Caco-2 (cell line): Measurements from ENCODE around the gene SDK2. TPM values are rescaled to one million over a fixed set of nuclear protein-coding genes. Genes with fewer than 3 reads are reported as not detected.

ENCODE experiments used
- BruUV-seq: library from RNA; stranded (reverse); fragments of 400-500 nt; replicated peaks from 2 replicates; lab custom pipeline; 2021; lab: Mats Ljungman, UMichigan
- CTCF ChIA-PET: fragments of 300-600 bp; sonication (Branson Sonifier 250); formaldehyde crosslinking; loops from one replicate; lab custom pipeline; 2022; ENCODE audit warnings: antibody characterized with exemption; lab: Charles Lee
- POLR2A ChIA-PET: fragments of 300-600 bp; sonication (Branson Sonifier 250); formaldehyde crosslinking; loops from one replicate; lab custom pipeline; 2022; ENCODE audit warnings: antibody characterized with exemption; lab: Charles Lee
- DNase-seq, 2 experiments: peaks; one replicate each; pipeline versions ENCODE4 v3.0.0 to v3.0.0-alpha.2; 2020 to 2022
- H3K27me3 ChIP-seq: replicated peaks from 2 replicates; pipeline ENCODE4 v1.6.0; 2011; ENCODE audit warnings: low read length; ENCODE audit not compliant: control insufficient read depth, insufficient read depth
- H3K36me3 ChIP-seq: 2 replicates; pipeline ENCODE4 v1.5.1; 2011; ENCODE audit warnings: low read length; ENCODE audit not compliant: control insufficient read depth, insufficient read depth
- H3K4me1 ChIP-seq: fragments of 250-450 bp; sonication (Bioruptor Pico); 2 replicates; pipeline ENCODE4 v1.5.1; 2020; ENCODE audit warnings: mild to moderate bottlenecking
- H3K4me3 ChIP-seq: 2 replicates; pipeline ENCODE4 v1.5.1; 2011; ENCODE audit warnings: low read depth, mild to moderate bottlenecking, control low read depth, low read length
- H3K9me3 ChIP-seq: fragments of 250-450 bp; sonication (Bioruptor Pico); 2 replicates; pipeline ENCODE4 v1.5.1; 2020; ENCODE audit warnings: mild to moderate bottlenecking, moderate library complexity
- H3K27ac Mint-ChIP-seq: one replicate; pipeline ENCODE4 v1.8.0; 2022; ENCODE audit warnings: mixed read lengths; ENCODE audit not compliant: unreplicated experiment
- H3K27me3 Mint-ChIP-seq: one replicate; pipeline ENCODE4 v1.8.0; 2022; ENCODE audit warnings: mixed read lengths; ENCODE audit not compliant: insufficient read depth, unreplicated experiment
- H3K36me3 Mint-ChIP-seq: one replicate; pipeline ENCODE4 v1.8.0; 2022; ENCODE audit warnings: mild to moderate bottlenecking, mixed read lengths; ENCODE audit not compliant: insufficient read depth, unreplicated experiment
- H3K4me1 Mint-ChIP-seq: one replicate; pipeline ENCODE4 v1.8.0; 2022; ENCODE audit warnings: low read depth, mixed read lengths; ENCODE audit not compliant: unreplicated experiment
- H3K4me3 Mint-ChIP-seq: one replicate; pipeline ENCODE4 v1.8.0; 2022; ENCODE audit warnings: mild to moderate bottlenecking, moderate library complexity, mixed read lengths; ENCODE audit not compliant: unreplicated experiment
- H3K9me3 Mint-ChIP-seq: one replicate; pipeline ENCODE4 v1.8.0; 2022; ENCODE audit warnings: mixed read lengths; ENCODE audit not compliant: unreplicated experiment
- intact Hi-C: fragments of 100-400 bp; cut with micrococcal nuclease; formaldehyde crosslinking; loops from one replicate; pipeline ENCODE4 v1.10.0; 2022; ENCODE audit not compliant: unreplicated experiment
- total RNA-seq: library from RNA; stranded (reverse); gene quantifications from 2 replicates; pipeline ENCODE4 v1.2.3, GENCODE V29; 2022
- TF ChIP-seq, protein P1 (sequence below), 2 experiments: fragments of 200-600 bp in 1 of 2; IDR thresholded peaks; 1 replicate in 1 of 2; 2 replicates in 1 of 2; pipeline versions ENCODE4 v1.5.1 to v1.8.0; 2011 to 2022; ENCODE audit warnings: antibody characterized with exemption in 1 of 2, control low read depth in 1 of 2, inconsistent platforms in 1 of 2, low read depth in 1 of 2, low read length in 1 of 2, mild to moderate bottlenecking in 1 of 2, moderate library complexity in 1 of 2; ENCODE audit not compliant: insufficient read depth in 1 of 2, severe bottlenecking in 1 of 2, unreplicated experiment in 1 of 2

Gene SDK2
- total RNA-seq, 1 experiment from 2014 or later, result 0.09 TPM

DNA sequence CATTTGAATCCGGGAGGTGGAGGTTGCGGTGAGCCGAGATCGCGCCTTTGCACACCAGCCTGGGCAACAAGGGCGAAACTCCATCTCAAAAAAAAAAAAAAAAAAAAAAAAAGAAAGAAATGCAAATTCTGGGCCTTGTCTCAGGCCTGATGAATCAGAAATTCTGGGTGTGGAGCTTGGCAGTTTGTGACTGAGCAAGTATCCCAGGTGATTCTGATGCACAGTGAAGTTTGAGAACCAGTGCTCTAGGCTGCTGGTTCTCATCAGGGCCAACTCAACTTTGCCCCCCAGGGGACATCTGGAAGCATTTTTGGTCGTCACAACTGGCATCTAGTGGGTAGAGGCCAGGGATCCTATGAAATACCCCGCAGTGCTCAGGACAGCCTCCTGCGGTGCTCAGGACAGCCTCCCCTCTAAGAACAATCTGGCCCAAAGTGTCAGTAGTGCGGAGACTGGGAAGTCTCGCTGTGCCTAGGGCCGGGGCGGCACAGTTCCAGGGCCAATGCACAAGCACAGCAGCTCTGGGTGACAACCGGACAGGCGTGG is 55.9 kb downstream of the SDK2 start:
- H3K4me3 Mint-ChIP-seq, result no peak overlapping the region
- Histone ChIP-seq H3K27me3 (no peaks in the 10 kb centered on the region; the same call in none of the 2 replicates), H3K4me3 (no peak overlapping the region), H3K36me3 (no peaks in the 10 kb centered on the region), H3K4me1 (no peaks in the 10 kb centered on the region), H3K9me3 (no peaks in the 10 kb centered on the region)
- H3K27ac Mint-ChIP-seq, result no peak overlapping the region
- peaks cover 21% of the 10 kb centered on the region for H3K27me3 Mint-ChIP-seq
- ChIA-PET POLR2A (no interaction called here), CTCF (interaction anchor here (0.6 kb wide), 1 partner anchor 163 kb away, joined by 4 read pairs; no protein-coding TSS in a partner anchor)
- BruUV-seq, result no TSS peak
- TF ChIP-seq, protein P1, sequence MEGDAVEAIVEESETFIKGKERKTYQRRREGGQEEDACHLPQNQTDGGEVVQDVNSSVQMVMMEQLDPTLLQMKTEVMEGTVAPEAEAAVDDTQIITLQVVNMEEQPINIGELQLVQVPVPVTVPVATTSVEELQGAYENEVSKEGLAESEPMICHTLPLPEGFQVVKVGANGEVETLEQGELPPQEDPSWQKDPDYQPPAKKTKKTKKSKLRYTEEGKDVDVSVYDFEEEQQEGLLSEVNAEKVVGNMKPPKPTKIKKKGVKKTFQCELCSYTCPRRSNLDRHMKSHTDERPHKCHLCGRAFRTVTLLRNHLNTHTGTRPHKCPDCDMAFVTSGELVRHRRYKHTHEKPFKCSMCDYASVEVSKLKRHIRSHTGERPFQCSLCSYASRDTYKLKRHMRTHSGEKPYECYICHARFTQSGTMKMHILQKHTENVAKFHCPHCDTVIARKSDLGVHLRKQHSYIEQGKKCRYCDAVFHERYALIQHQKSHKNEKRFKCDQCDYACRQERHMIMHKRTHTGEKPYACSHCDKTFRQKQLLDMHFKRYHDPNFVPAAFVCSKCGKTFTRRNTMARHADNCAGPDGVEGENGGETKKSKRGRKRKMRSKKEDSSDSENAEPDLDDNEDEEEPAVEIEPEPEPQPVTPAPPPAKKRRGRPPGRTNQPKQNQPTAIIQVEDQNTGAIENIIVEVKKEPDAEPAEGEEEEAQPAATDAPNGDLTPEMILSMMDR (IDR thresholded peaks at IDR 0.05; ENCODE audit: insufficient read depth in 1 of 2, low read depth in 1 of 2, low read length in 1 of 2, severe bottlenecking in 1 of 2, unreplicated experiment in 1 of 2), result no peak
- H3K4me1 Mint-ChIP-seq, result peaks cover 6% of the 10 kb centered on the region
- intact Hi-C loops, result no loop called here
- no peak for DNase-seq
- H3K36me3 Mint-ChIP-seq, result no peaks in the 10 kb centered on the region
- H3K9me3 Mint-ChIP-seq, result no peaks in the 10 kb centered on the region

DNA sequence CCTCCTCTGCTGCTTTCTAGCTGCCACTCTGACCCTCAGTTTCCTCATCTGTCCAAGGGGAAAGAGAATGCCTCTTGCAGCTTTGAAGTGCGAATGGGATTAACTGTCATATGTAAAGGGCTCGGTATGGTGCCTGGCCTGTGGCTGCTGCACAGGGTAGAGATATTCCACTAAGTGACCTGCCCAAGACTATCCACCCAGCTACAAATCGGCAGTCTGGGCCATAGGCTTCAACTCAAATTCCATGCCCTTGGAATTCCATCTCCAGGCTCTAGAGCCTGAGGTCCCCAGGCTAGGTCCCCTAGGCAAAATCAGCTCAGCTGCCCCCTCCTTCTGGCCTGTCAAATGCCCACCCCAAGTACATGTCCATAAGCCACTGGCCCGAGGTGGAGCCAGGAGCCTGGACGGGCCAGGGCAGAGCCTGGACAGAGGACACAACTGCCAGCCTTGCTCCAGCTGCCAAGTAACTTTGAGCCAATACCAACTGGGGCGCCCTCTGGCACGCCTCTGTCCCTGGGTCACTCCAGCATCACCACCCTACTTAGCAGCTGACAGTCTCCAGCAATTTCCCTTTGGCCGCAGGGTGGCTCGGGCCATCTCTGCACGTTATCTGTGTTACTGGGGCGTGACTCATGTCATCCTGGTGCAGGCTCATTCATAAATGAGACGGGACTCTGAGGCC is 57.2 kb downstream of the SDK2 start:
- POLR2A ChIA-PET, result no interaction called here

DNA sequence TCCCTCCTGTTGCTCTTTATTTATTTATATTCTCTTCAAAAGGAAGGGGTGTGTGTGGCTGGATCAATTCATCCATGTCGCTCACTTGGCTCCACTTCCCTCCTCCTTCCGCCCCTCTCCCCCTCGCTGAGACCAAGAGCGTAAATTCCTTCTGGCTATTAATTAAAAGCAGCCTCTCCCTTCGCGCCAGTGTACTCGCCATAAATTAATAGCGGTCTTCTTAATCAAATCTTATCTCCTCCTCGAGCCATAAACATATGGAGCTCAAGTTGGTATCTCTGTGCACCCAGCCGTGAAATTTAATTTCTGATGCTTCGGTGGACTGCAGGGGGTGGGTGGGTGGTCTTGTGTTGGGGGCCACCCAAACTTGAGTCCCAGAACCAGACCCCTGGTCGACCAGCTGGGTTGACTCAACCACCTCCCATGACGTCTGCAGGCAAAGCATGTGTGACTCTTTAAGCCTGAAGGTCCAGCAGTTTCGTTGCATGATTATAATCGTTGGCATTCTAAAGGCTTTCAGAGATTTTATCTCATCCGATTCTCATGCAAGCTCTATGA is 57.9 kb downstream of the SDK2 start:
- POLR2A ChIA-PET, result no interaction called here
- Histone ChIP-seq H3K4me3 (no peak overlapping the region), H3K4me1 (no peaks in the 10 kb centered on the region), H3K27me3 (no peaks in the 10 kb centered on the region; the same call in none of the 2 replicates), H3K36me3 (no peaks in the 10 kb centered on the region), H3K9me3 (no peaks in the 10 kb centered on the region)
- Mint-ChIP-seq H3K4me1 (peaks cover 6% of the 10 kb centered on the region), H3K36me3 (no peaks in the 10 kb centered on the region), H3K4me3 (no peak overlapping the region), H3K9me3 (no peaks in the 10 kb centered on the region), H3K27me3 (peaks cover 20% of the 10 kb centered on the region), H3K27ac (no peak overlapping the region)
- CTCF ChIA-PET, result no interaction called here
- no peak for DNase-seq
- no TSS peak for BruUV-seq
- TF ChIP-seq, protein P1 (IDR thresholded peaks at IDR 0.05; ENCODE audit: insufficient read depth in 1 of 2, low read depth in 1 of 2, low read length in 1 of 2, severe bottlenecking in 1 of 2, unreplicated experiment in 1 of 2), result no peak
- intact Hi-C loops, result no loop called here

More for the DNA sequence above, 57.2 kb downstream of the SDK2 start:
- H3K9me3 Mint-ChIP-seq, result no peaks in the 10 kb centered on the region
- H3K4me1 Mint-ChIP-seq, result peaks cover 6% of the 10 kb centered on the region
- CTCF ChIA-PET, result interaction anchor here (0.6 kb wide), 1 partner anchor 8 kb away, joined by 6 read pairs; no protein-coding TSS in a partner anchor
- H3K27me3 Mint-ChIP-seq, result peaks cover 23% of the 10 kb centered on the region
- no peaks in the 10 kb centered on the region for H3K9me3 ChIP-seq
- no peaks in the 10 kb centered on the region; the same call in none of the 2 replicates for H3K27me3 ChIP-seq
- no peak overlapping the region for H3K27ac Mint-ChIP-seq
- TF ChIP-seq, protein P1 (IDR thresholded peaks at IDR 0.05; ENCODE audit: insufficient read depth in 1 of 2, low read depth in 1 of 2, low read length in 1 of 2, severe bottlenecking in 1 of 2, unreplicated experiment in 1 of 2), result peak in 1 of 2 experiments; percentile 31
- H3K36me3 Mint-ChIP-seq, result no peaks in the 10 kb centered on the region
- H3K4me3 Mint-ChIP-seq, result no peak overlapping the region
- peak; percentile 53 to 54 for DNase-seq
- no peaks in the 10 kb centered on the region for H3K4me1 ChIP-seq
- no peak overlapping the region for H3K4me3 ChIP-seq
- no TSS peak for BruUV-seq
- intact Hi-C loops, result no loop called here
- no peaks in the 10 kb centered on the region for H3K36me3 ChIP-seq
